H9 (cell line): ENCODE measurements around the gene OR4D5. TPM values are rescaled to one million over a fixed set of nuclear protein-coding genes. Genes with fewer than 3 reads are reported as not detected.
A peak's percentile ranks its signal among the peaks of the same experiment; 100 is the strongest.

ENCODE experiments used
- DNase-seq: peaks from one replicate; pipeline ENCODE4 v3.0.0-alpha.2; 2017
- H2AFZ ChIP-seq: one replicate; pipeline ENCODE4 v1.6.1; 2013; ENCODE audit warnings: mild to moderate bottlenecking, low read length, control low read depth, moderate library complexity
- H2AK5ac ChIP-seq: 2 replicates; pipeline ENCODE4 v1.6.1; 2013; ENCODE audit warnings: low read length, control low read depth, mixed read lengths; ENCODE audit not compliant: insufficient read length
- H2BK120ac ChIP-seq: one replicate; pipeline ENCODE4 v1.6.1; 2013; ENCODE audit warnings: low read depth, mild to moderate bottlenecking, low read length, control low read depth, inconsistent platforms; ENCODE audit not compliant: poor library complexity, severe bottlenecking
- H2BK12ac ChIP-seq: 2 replicates; pipeline ENCODE4 v1.6.1; 2013; ENCODE audit warnings: low read length, control low read depth, mixed read lengths, low read depth; ENCODE audit not compliant: insufficient read length
- H2BK15ac ChIP-seq: 2 replicates; pipeline ENCODE4 v1.6.1; 2013; ENCODE audit warnings: low read depth, low read length, control low read depth
- H2BK20ac ChIP-seq: one replicate; pipeline ENCODE4 v1.6.1; 2013; ENCODE audit warnings: low read depth, mild to moderate bottlenecking, low read length, control low read depth, inconsistent platforms; ENCODE audit not compliant: poor library complexity, severe bottlenecking
- H2BK5ac ChIP-seq: 2 replicates; pipeline ENCODE4 v1.6.1; 2013; ENCODE audit warnings: low read length, control low read depth, mixed read lengths; ENCODE audit not compliant: insufficient read length
- H3K14ac ChIP-seq: 2 replicates; pipeline ENCODE4 v1.6.1; 2013; ENCODE audit warnings: low read length, control low read depth; ENCODE audit not compliant: insufficient read depth
- H3K18ac ChIP-seq: 2 replicates; pipeline ENCODE4 v1.6.1; 2013; ENCODE audit warnings: low read depth, mild to moderate bottlenecking, mixed read lengths, low read length, control low read depth; ENCODE audit not compliant: insufficient read length
- H3K23ac ChIP-seq: 2 replicates; pipeline ENCODE4 v1.6.1; 2013; ENCODE audit warnings: low read length, control low read depth, mixed read lengths, low read depth; ENCODE audit not compliant: insufficient read length
- H3K23me2 ChIP-seq: 2 replicates; pipeline ENCODE4 v1.6.1; 2013; ENCODE audit warnings: low read depth, mild to moderate bottlenecking, mixed read lengths, low read length, control low read depth; ENCODE audit not compliant: insufficient read length, poor library complexity, severe bottlenecking
- H3K27ac ChIP-seq: 2 replicates; pipeline ENCODE4 v1.5.1; 2013; ENCODE audit warnings: low read length, control low read depth, mixed read lengths, low read depth; ENCODE audit not compliant: insufficient read length
- H3K27me3 ChIP-seq: 2 replicates; pipeline ENCODE4 v1.6.1; 2013; ENCODE audit warnings: low read length, control low read depth, inconsistent platforms; ENCODE audit not compliant: insufficient read depth
- H3K4ac ChIP-seq: 2 replicates; pipeline ENCODE4 v1.6.1; 2013; ENCODE audit warnings: low read depth, mild to moderate bottlenecking, control low read depth, inconsistent platforms, low read length, moderate library complexity
- H3K4me1 ChIP-seq: 2 replicates; pipeline ENCODE4 v1.6.1; 2013; ENCODE audit warnings: low read length, control low read depth, inconsistent platforms; ENCODE audit not compliant: insufficient read depth
- H3K4me2 ChIP-seq: 2 replicates; pipeline ENCODE4 v1.6.1; 2013; ENCODE audit warnings: low read length, control low read depth, mixed read lengths; ENCODE audit not compliant: insufficient read length, insufficient read depth
- H3K56ac ChIP-seq: 2 replicates; pipeline ENCODE4 v1.6.1; 2013; ENCODE audit warnings: low read depth, mild to moderate bottlenecking, mixed read lengths, low read length, control low read depth; ENCODE audit not compliant: insufficient read length
- H3K79me1 ChIP-seq: 2 replicates; pipeline ENCODE4 v1.6.1; 2013; ENCODE audit warnings: low read depth, mild to moderate bottlenecking, moderate library complexity, low read length, control low read depth, inconsistent platforms; ENCODE audit not compliant: insufficient read depth, poor library complexity, severe bottlenecking
- H3K79me2 ChIP-seq: 2 replicates; pipeline ENCODE4 v1.6.1; 2013; ENCODE audit warnings: low read length, control low read depth, inconsistent platforms; ENCODE audit not compliant: insufficient read depth
- H3K9ac ChIP-seq: 2 replicates; pipeline ENCODE4 v1.6.1; 2013; ENCODE audit warnings: low read length, control low read depth, mixed read lengths; ENCODE audit not compliant: insufficient read length; ENCODE audit errors: extremely low read depth
- H3K9me3 ChIP-seq: one replicate; pipeline ENCODE4 v1.6.1; 2013; ENCODE audit warnings: low read depth, low read length, inconsistent platforms; ENCODE audit not compliant: control insufficient read depth
- H3T11ph ChIP-seq: one replicate; pipeline ENCODE4 v1.6.1; 2013; ENCODE audit warnings: mild to moderate bottlenecking, low read length, control low read depth, inconsistent platforms
- H4K20me1 ChIP-seq: one replicate; pipeline ENCODE4 v1.6.1; 2013; ENCODE audit not compliant: control insufficient read depth, insufficient read length, insufficient read depth
- H4K5ac ChIP-seq: 2 replicates; pipeline ENCODE4 v1.6.1; 2013; ENCODE audit warnings: low read depth, mild to moderate bottlenecking, mixed read lengths, low read length, control low read depth; ENCODE audit not compliant: insufficient read length
- H4K8ac ChIP-seq: replicated peaks from 2 replicates; pipeline ENCODE4 v1.6.1; 2013; ENCODE audit warnings: low read length, control low read depth, mixed read lengths, low read depth; ENCODE audit not compliant: insufficient read length
- H4K91ac ChIP-seq: 2 replicates; pipeline ENCODE4 v1.6.1; 2013; ENCODE audit warnings: low read depth, mild to moderate bottlenecking, moderate library complexity, mixed read lengths, low read length, control low read depth; ENCODE audit not compliant: insufficient read length
- H3K27ac Mint-ChIP-seq, 3 experiments: 2 replicates in 2 of 3; 3 replicates in 1 of 3; pipeline ENCODE4 v1.8.0; 2020 to 2021; ENCODE audit warnings: mixed read lengths in 3 of 3, mild to moderate bottlenecking in 1 of 3, moderate library complexity in 1 of 3
- H3K27me3 Mint-ChIP-seq: 2 replicates; pipeline ENCODE4 v1.8.0; 2021; ENCODE audit warnings: low read depth, mild to moderate bottlenecking, moderate library complexity, mixed read lengths
- H3K36me3 Mint-ChIP-seq, 3 experiments: 2 replicates in 2 of 3; 3 replicates in 1 of 3; pipeline ENCODE4 v1.8.0; 2020 to 2021; ENCODE audit warnings: low read depth in 3 of 3, mixed read lengths in 3 of 3; ENCODE audit not compliant: insufficient read depth in 1 of 3
- H3K4me1 Mint-ChIP-seq, 2 experiments: 2 replicates each; pipeline ENCODE4 v1.8.0; 2020; ENCODE audit warnings: mixed read lengths in 2 of 2
- H3K4me3 Mint-ChIP-seq, 2 experiments: 2 replicates in 1 of 2; 3 replicates in 1 of 2; pipeline ENCODE4 v1.8.0; 2020 to 2021; ENCODE audit warnings: mild to moderate bottlenecking in 2 of 2, mixed read lengths in 2 of 2, moderate library complexity in 1 of 2
- H3K9me3 Mint-ChIP-seq, 2 experiments: 2 replicates in 1 of 2; 3 replicates in 1 of 2; pipeline ENCODE4 v1.8.0; 2020; ENCODE audit warnings: mild to moderate bottlenecking in 2 of 2, mixed read lengths in 2 of 2, moderate library complexity in 1 of 2
- CTCF ChIP-seq: fragments of 200-600 bp; sonication (generic); conservative IDR thresholded peaks from 3 replicates; pipeline ENCODE4 v1.8.0; 2021; ENCODE audit warnings: antibody characterized with exemption, mild to moderate bottlenecking
- WGBS: extraction: QIAGEN DNeasy Blood & Tissue Kit; methylation state at CpG from one replicate; pipeline ENCODE4 v1.1.7; 2013; ENCODE audit warnings: missing lambda C conversion rate, low lambda C conversion rate, mixed read lengths; ENCODE audit not compliant: insufficient read length; ENCODE audit errors: extremely low coverage; 5-methylcytosine and 5-hydroxymethylcytosine counted together
- total RNA-seq: library from RNA; stranded (reverse); gene quantifications from 2 replicates; pipeline ENCODE4 v1.2.1, GENCODE V29; 2021

Gene OR4D5
- total RNA-seq, 1 experiment from 2014 or later = not detected

GRCh38 chr11:123943738-123944137 is 4.3 kb downstream of the OR4D5 start, which contains the start of gene OR6T1:
Gene OR6T1 (minus strand): TSS chr11:123943838. CDS start chr11:123943838, 0 bp downstream.
- no peak within 1 kb of the TSS for H3T11ph ChIP-seq
- H2BK20ac ChIP-seq = no peak within 1 kb of the TSS
- no peaks in the 10 kb centered on the region for H3K23me2 ChIP-seq
- Mint-ChIP-seq H3K4me3 (no peak within 1 kb of the TSS), H3K4me1 (no peaks in the 10 kb centered on the region), H3K36me3 (no peaks in the 10 kb centered on the region), H3K27me3 (no peaks in the 10 kb centered on the region), H3K9me3 (no peaks in the 10 kb centered on the region), H3K27ac (peak within 1 kb of the TSS in 1 of 3 experiments; percentile 68; a peak in 2 of 7 replicates)
- no peak for TF ChIP-seq CTCF
- H2AK5ac ChIP-seq = no peak within 1 kb of the TSS
- no peak within 1 kb of the TSS for H3K4me2 ChIP-seq
- H3K23ac ChIP-seq = no peak within 1 kb of the TSS
- no peak within 1 kb of the TSS for H3K56ac ChIP-seq
- DNase-seq = no peak
- H2AFZ ChIP-seq = no peak within 1 kb of the TSS
- H3K27me3 ChIP-seq = no peaks in the 10 kb centered on the region
- H3K14ac ChIP-seq = no peak within 1 kb of the TSS; the same call in 1 of the 2 replicates
- H4K8ac ChIP-seq = no peak within 1 kb of the TSS
- H2BK15ac ChIP-seq = no peak within 1 kb of the TSS
- no peaks in the 10 kb centered on the region for H3K4me1 ChIP-seq
- H2BK5ac ChIP-seq = no peak within 1 kb of the TSS
- H2BK120ac ChIP-seq = no peak within 1 kb of the TSS
- H3K9ac ChIP-seq = no peak within 1 kb of the TSS
- no peak within 1 kb of the TSS for H3K4ac ChIP-seq
- H4K91ac ChIP-seq = no peak within 1 kb of the TSS
- no peak within 1 kb of the TSS for H3K18ac ChIP-seq
- no peaks in the 10 kb centered on the region for H3K9me3 ChIP-seq
- no peaks in the 10 kb centered on the region for H3K79me1 ChIP-seq
- H2BK12ac ChIP-seq = no peak within 1 kb of the TSS
- no peaks in the 10 kb centered on the region for H4K20me1 ChIP-seq
- H3K27ac ChIP-seq = no peak within 1 kb of the TSS
- H3K79me2 ChIP-seq = no peaks in the 10 kb centered on the region
- no peak within 1 kb of the TSS for H4K5ac ChIP-seq
- WGBS = no CpG with 5 or more reads among the region's 3 CpGs
